Activated CD4-positive, alpha-beta T cell treated with anti-CD3 and anti-CD28 coated beads, Interleukin-2, amount 50 U/mL, for 1 hour (primary cell): ENCODE data around the gene PTPRJ.

Source experiments
- DNase-seq: peaks from one replicate; pipeline ENCODE4 v3.0.0-alpha.2; 2020

The PTPRJ gene

DNA sequence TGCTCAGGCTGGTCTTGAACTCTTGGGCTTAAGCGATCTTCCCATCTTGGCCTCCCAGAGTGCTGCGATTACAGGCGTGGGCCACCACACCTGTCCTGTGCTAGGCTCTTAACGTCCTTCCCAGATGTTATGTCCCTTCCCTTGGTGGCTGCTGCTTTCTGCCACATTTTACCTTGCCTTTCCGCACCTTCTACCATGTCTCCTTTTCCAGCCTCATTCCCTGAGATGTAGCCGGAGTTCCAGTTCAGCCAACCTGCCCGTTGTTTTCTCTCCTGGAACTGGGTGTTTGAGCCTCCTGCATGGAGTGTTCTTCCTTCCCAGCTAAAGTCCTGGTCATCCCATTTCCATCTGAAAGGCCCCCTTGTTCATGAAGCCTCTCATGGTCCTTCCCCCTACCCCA is 95.3 kb downstream of the PTPRJ start:
- no peak for DNase-seq

DNA sequence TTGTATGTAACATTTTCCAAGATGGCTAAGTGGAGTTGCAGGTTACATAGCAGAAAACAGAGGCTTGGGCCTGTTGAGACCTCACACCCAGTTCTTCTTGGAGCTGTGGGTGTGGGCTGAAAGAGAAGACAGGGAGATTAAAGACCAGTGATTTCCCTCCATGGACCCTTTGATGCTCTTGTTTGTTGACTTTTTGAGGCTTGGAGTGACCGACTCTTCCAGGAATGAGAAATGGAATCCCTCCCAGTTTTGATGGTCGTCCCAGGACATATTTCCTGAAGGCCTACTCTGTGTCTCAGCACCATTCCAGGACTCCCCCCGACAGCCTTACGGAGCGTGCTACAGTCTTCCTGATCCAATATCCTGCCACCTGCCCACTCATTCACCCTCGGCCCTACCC is 96.9 kb downstream of the PTPRJ start:
- no peak for DNase-seq

GRCh38 chr11:48078689-48079088 is 98.3 kb downstream of the PTPRJ start:
- DNase-seq = no peak

DNA sequence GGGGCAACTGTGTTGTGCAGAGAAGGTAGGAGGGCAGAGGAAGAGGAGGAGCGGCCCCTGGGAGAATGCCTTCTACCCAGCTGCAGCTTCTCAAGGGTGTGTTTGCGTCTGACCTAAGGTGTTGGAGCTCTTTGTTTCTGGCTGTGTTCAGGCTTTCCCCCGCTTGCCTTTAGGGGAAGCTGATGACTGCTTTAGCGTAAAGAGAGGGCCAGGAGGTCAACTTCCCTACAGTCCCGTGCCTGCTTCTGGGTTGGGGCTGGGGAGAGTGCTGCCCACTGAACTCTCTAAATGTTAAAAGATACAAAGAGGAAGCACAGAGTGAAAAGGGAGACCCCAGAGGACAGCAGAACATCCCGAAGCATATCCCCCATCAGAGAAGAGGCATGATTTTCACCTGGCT is 99.2 kb downstream of the PTPRJ start:
- no peak for DNase-seq

GRCh38 chr11:48080301-48080861 is 100.0 kb downstream of the PTPRJ start:
- no peak for DNase-seq

GRCh38 chr11:48081151-48082010 is 101.0 kb downstream of the PTPRJ start:
- DNase-seq = peak; percentile 11

DNA sequence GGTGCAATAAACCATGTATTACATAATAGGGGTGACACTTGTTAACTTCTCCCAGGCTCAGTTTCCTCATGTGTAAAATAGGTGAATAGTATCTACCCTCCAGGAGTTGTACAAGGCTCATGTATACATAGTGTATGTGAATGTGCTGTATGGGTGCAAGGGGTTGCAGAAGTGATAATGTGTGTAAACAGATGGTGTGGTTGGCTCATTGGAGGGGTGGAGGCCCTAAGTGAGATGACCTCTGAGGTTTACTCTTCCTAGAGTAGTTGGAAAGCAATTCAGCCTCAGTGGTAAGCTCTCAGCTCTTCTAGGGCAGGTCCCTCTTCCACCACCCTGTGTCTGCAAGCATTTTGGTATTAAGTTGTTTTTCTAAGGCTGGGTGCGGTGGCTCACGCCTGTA is 102.4 kb downstream of the PTPRJ start:
- DNase-seq = no peak

DNA sequence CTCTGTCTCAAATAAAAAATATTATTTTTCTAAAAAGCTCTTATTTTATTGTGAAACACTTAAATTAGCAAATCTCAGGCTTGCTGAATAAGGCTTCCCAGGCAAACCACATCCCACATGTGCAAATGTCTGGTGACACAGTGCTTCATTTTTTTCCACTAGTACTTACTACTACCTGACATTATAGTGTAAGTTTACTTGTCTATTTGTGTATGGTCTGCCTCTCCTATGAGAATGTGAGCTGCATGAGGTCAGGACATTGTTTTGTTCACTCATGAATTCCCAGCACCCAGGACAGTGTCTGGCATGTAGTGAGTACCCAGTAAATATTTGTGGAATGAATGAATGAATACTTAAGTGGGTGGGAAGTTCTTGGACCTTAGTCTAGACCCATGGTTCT is 103.1 kb downstream of the PTPRJ start:
- no peak for DNase-seq

GRCh38 chr11:48085688-48086087 is 105.3 kb downstream of the PTPRJ start:
- DNase-seq = no peak

DNA sequence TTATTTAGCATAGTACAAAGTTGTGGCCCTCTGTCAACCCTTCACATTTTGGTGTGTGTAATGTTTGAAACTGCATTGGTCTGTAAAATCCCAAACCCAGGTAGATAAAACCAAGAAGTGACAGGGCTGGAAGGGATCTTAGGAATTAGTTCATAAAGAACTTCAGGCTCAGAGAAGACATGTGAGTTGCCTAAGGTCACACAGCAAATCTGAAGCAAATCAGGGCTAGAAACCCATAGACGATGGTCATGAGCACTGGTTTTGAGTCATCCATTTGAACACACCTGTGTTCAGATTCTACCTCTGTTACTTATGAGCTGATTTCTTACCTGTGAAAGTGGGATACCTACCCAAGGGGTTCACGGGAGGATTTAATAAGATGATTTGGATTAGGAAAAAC is 107.1 kb downstream of the PTPRJ start:
- no peak for DNase-seq

GRCh38 chr11:48087974-48088681 is 107.8 kb downstream of the PTPRJ start:
- DNase-seq = no peak

DNA sequence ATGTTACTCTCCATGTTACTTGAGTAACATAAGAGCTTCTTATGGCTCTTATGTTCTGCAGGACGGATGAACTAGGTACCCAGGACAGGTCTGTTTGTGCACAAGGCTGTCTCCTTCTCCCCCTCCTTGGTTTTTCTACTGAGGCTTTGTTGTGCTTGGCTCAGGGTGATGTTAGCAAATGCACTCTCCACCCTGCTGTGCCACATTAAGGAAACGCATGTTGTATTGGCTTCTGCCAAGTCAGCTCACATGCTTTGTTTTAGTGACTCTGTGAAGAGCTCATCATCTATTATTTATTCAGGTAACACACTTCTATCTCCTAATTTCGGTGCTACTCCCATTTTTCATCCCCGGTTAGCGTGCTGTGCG is 108.3 kb downstream of the PTPRJ start:
- no peak for DNase-seq

DNA sequence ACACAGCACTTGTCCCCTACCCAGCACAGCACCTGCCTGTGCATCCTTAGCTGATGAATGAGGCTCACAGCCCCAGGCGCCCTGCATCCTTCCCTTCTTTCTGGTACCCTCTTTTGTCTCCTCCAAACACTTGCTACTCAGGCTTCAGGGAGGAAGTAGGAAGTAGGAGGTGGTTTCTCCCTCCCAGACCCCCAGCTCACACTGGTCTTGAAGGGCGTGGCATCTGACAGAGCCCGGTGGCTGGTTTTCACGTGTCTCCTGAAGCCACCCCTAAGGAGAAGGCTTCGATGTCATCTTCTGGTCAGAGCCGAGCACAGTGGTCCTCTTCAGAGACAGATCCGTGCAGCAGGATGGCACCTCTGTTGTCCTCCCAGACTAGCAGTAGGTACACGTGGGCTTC is 109.8 kb downstream of the PTPRJ start:
- DNase-seq = no peak

- no peak for DNase-seq
Measured at GRCh38 chr11:48091426-48092102, 111.2 kb downstream of the PTPRJ start.

DNA sequence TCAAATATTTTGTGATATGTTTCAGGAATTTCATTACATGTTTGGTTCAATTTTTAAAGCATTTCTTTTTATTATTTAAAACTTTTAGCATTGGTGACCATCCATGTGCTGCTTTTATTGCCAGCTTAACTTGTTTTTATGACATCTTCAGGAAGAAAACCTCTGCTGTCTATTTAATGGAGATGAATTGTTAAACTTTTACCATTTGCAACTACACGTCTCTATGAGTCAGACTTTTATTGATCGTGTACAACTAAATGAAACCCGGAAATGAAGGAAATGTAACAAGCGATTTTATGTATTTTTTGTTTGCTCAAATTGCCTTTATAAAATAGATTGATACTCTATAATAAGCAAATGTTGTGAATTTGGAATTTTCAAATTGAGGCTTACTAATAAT is 113.0 kb downstream of the PTPRJ start:
- DNase-seq = no peak

GRCh38 chr11:48093795-48094642 is 113.7 kb downstream of the PTPRJ start:
- DNase-seq = no peak

DNA sequence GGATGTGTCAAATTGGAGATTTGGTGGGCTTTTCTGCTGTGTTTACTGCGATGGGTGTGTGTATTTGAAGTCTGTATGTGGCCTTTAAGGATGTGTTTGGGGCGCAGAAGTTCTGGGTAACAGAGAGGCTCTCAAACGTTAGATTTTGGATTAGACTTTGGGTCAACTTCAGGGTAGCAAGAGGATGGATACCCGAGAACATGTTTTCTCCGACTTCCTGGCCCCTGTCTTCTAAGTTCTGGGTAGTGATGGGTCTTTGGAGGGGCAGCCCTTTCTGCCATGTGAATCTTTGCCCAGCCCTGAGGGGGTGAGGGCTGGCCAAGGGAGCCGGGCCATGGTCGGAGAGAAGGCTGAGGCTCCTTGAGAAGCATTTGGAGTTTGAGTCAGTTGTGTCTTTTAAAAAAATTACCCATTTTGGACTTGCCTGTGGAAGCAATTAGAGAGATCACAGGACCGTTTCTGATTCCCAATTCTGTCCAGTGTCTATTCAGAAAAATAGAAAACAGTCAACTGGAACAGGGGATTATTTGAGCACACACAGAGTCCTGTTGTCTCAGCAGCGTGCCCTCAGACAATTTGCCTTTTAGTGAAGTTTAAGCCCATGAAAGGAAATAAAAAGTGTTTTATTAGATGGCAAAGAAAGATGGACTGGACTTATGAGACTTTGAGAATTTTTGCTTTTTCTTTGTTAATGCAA is 114.4 kb downstream of the PTPRJ start:
- DNase-seq = no peak

DNA sequence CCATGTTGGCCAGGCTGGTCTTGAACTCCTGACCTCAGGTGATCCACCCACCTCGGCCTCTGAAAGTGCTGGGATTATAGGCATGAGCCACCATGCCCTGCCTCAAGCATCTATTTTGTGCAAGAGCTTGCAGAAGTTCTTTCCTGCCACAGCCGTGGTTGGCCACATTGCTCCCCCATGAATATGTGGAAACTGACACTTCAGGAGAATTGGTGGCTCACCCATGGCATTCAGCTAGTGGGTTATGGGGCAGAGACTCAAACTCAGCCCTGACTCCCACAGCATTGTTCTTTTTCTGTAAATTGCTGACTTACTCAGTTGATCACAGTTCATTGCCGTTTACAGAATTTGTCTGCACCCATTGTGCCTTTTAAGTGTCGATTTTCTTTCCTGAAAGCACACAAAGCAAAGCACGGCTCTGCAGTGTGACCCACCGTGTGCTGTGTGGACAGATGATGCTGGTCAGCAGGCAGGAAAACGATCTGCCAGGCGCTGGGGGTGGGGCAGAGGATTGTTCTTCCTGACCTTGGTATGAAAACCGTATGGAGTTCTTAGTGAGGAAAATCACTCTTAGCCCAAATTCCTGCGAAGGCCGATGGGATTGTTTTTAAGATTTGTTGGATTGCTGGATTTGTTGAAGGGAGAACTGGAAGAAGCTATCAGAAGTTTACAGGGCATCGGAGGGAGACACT is 115.6 kb downstream of the PTPRJ start:
- DNase-seq = no peak

DNA sequence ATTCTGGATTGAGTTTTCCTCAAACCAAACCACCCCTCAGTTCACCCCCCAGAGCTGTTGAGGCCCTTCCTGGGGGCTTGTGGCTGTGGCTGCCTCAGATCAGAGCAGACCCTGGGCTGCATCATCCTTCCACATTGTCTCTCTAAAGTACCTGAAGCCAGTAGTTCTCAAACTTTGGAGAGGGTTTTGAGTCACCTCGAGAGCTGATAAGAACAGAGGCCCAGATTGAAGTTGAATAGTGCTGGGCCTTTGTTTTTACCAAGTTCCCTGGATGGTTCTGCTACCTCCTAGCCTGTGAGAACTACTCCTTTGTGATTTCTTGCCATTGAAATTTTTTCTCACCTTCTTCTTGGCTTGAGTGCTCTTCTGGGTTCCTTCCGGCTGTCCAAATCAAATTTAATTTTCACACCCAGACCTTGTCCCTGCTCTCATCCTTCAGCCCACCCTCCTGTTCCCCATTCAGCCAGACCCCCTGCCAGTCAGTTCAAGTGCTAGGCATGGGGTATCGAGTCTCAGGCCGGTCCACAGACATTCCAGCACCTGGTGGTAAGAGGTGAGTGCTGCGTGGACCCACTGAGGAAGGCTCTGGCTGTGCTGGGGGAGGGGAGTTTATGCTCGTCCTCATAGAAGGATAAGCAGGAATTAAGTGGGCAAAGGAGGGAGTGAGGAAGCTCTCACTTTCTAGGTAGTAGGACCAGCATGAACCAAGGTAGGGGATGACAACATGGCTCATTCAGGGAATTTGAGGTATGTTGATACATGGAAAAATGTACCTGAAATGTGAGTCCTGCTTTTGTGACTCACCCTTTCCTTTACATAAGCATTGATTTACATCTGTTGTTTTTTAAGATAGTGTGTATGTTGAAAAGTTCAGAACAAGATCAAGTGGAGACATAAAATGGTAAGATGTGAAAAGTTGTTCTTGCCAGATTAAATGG is 116.5 kb downstream of the PTPRJ start:
- DNase-seq = no peak

GRCh38 chr11:48098024-48098423 is 117.7 kb downstream of the PTPRJ start:
- no peak for DNase-seq
